DND-41 (cell line): ENCODE results near the gene TTLL9.

ENCODE experiments used
- ATAC-seq: fragments of 200-7000 bp; cut with Tn5 transposase; 3 replicates; pipeline ENCODE4 v1.9.1; 2021; ENCODE audit warnings: low read depth; ENCODE audit not compliant: insufficient read depth
- DNase-seq: peaks from one replicate; pipeline ENCODE4 v3.0.0-alpha.2; 2020
- H2AFZ ChIP-seq: 2 replicates; pipeline ENCODE4 v1.6.0; 2012; ENCODE audit warnings: low read depth, low read length
- H3K27ac ChIP-seq: 2 replicates; pipeline ENCODE4 v1.5.1; 2012; ENCODE audit warnings: low read length, inconsistent platforms
- H3K27me3 ChIP-seq: fragments of 200-600 bp; sonication (generic); 2 replicates; pipeline ENCODE4 v1.6.0; 2012; ENCODE audit warnings: low read length, mild to moderate bottlenecking, inconsistent platforms; ENCODE audit not compliant: insufficient read depth, poor library complexity
- H3K36me3 ChIP-seq: 2 replicates; pipeline ENCODE4 v1.5.1; 2012; ENCODE audit warnings: low read length, inconsistent platforms; ENCODE audit not compliant: insufficient read depth
- H3K4me1 ChIP-seq: 2 replicates; pipeline ENCODE4 v1.5.1; 2012; ENCODE audit warnings: mild to moderate bottlenecking, low read length; ENCODE audit not compliant: insufficient read depth
- H3K4me2 ChIP-seq: 2 replicates; pipeline ENCODE4 v1.6.0; 2012; ENCODE audit warnings: mild to moderate bottlenecking, moderate library complexity, low read length, inconsistent platforms; ENCODE audit not compliant: insufficient read depth
- H3K4me3 ChIP-seq, 2 experiments: fragments of 200-600 bp in 1 of 2; shearing (Covaris generic) in 1 of 2; 2 replicates each; pipeline ENCODE4 v1.5.1; 2012 to 2016; ENCODE audit warnings: inconsistent platforms in 2 of 2, low read length in 2 of 2, mild to moderate bottlenecking in 2 of 2, low read depth in 1 of 2, moderate library complexity in 1 of 2
- H3K79me2 ChIP-seq: 2 replicates; pipeline ENCODE4 v1.6.0; 2012; ENCODE audit warnings: low read length, inconsistent platforms; ENCODE audit not compliant: insufficient read depth
- H3K9ac ChIP-seq: 2 replicates; pipeline ENCODE4 v1.6.0; 2012; ENCODE audit warnings: low read depth, mild to moderate bottlenecking, inconsistent platforms, low read length, moderate library complexity
- H3K9me3 ChIP-seq: 2 replicates; pipeline ENCODE4 v1.5.1; 2012; ENCODE audit warnings: low read length, moderate library complexity, mild to moderate bottlenecking, inconsistent platforms; ENCODE audit not compliant: insufficient read depth, severe bottlenecking
- H4K20me1 ChIP-seq: 2 replicates; pipeline ENCODE4 v1.6.0; 2012; ENCODE audit warnings: low read length; ENCODE audit not compliant: insufficient read depth
- EZH2 ChIP-seq: IDR thresholded peaks from 3 replicates; pipeline ENCODE4 v1.6.1; 2012; ENCODE audit warnings: borderline replicate concordance, low read depth, mild to moderate bottlenecking, moderate library complexity, low read length, inconsistent platforms; ENCODE audit not compliant: severe bottlenecking
- TF ChIP-seq, protein P1 (sequence below): IDR thresholded peaks from 2 replicates; pipeline ENCODE4 v1.5.1; 2012; ENCODE audit warnings: borderline replicate concordance, low read length, moderate library complexity, mild to moderate bottlenecking; ENCODE audit not compliant: poor library complexity, severe bottlenecking; ENCODE audit errors: extremely low read depth

Gene TTLL9

DNA sequence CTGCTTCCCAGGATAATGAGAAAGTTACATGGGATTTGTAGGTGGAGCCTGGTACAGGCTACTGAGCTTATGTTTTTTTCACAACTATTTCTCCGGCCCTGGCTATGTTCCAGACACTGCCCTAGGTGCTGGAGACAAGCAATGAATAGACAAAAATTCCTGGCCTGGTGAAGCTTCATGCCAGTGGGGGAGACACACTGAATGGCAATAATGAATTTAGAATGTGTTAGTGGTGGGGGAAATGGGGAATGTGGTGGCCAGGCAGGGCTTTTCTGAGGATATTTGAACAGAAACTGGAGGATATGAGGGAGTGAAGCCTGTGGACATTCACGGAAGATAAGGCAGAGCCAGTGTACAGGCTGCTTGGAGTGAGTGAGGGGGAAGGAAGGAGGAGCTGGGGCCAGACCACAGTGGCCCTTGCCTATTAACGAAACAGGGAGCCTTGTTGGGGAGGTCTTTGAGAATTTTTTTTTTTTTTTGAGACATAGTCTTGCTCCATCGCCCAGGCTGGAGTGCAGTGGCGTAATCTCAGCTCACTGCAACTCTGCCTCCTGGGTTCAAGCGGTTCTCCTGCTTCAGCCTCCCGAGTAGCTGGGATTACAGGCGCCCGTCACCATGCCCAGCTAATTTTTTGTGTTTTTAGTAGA is 31.7 kb upstream of the TTLL9 start:
- Histone ChIP-seq H3K36me3 (no peaks in the 10 kb centered on the region), H3K9me3 (no peaks in the 10 kb centered on the region), H3K79me2 (no peaks in the 10 kb centered on the region), H3K4me1 (peaks cover 6% of the 10 kb centered on the region; the same call in 1 of the 2 replicates), H3K4me2 (no peak overlapping the region), H3K27ac (no peak overlapping the region), H3K9ac (no peak overlapping the region), H3K4me3 (no peak overlapping the region), H3K27me3 (no peaks in the 10 kb centered on the region), H2AFZ (no peak overlapping the region), H4K20me1 (peaks cover 9% of the 10 kb centered on the region; the same call in 1 of the 2 replicates)
- TF ChIP-seq, protein P1, sequence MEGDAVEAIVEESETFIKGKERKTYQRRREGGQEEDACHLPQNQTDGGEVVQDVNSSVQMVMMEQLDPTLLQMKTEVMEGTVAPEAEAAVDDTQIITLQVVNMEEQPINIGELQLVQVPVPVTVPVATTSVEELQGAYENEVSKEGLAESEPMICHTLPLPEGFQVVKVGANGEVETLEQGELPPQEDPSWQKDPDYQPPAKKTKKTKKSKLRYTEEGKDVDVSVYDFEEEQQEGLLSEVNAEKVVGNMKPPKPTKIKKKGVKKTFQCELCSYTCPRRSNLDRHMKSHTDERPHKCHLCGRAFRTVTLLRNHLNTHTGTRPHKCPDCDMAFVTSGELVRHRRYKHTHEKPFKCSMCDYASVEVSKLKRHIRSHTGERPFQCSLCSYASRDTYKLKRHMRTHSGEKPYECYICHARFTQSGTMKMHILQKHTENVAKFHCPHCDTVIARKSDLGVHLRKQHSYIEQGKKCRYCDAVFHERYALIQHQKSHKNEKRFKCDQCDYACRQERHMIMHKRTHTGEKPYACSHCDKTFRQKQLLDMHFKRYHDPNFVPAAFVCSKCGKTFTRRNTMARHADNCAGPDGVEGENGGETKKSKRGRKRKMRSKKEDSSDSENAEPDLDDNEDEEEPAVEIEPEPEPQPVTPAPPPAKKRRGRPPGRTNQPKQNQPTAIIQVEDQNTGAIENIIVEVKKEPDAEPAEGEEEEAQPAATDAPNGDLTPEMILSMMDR = no peak
- no peak for TF ChIP-seq EZH2
- no peak for ATAC-seq
- no peak for DNase-seq

GRCh38 chr20:31839782-31840487 is 30.5 kb upstream of the TTLL9 start:
- Histone ChIP-seq H3K36me3 (no peaks in the 10 kb centered on the region), H3K27ac (no peak overlapping the region), H3K4me1 (peaks cover 6% of the 10 kb centered on the region; the same call in 1 of the 2 replicates), H3K9me3 (no peaks in the 10 kb centered on the region), H3K4me2 (no peak overlapping the region), H3K27me3 (no peaks in the 10 kb centered on the region), H3K79me2 (no peaks in the 10 kb centered on the region), H4K20me1 (peaks cover 9% of the 10 kb centered on the region; the same call in 1 of the 2 replicates), H3K9ac (no peak overlapping the region), H2AFZ (no peak overlapping the region), H3K4me3 (no peak overlapping the region)
- ATAC-seq (no peak), DNase-seq (no peak)
- TF ChIP-seq EZH2 = no peak
- TF ChIP-seq, protein P1 = no peak

- no peaks in the 10 kb centered on the region for H3K36me3 ChIP-seq
Measured at GRCh38 chr20:31840906-31841816, 29.3 kb upstream of the TTLL9 start.

More at GRCh38 chr20:31840906-31841816, 29.3 kb upstream of the TTLL9 start:
- Histone ChIP-seq H3K9me3 (no peaks in the 10 kb centered on the region), H3K4me3 (no peak overlapping the region), H3K4me1 (peaks cover 2% of the 10 kb centered on the region; the same call in 1 of the 2 replicates), H3K79me2 (no peaks in the 10 kb centered on the region), H3K9ac (no peak overlapping the region), H4K20me1 (peaks cover 7% of the 10 kb centered on the region), H3K27ac (no peak overlapping the region), H3K4me2 (no peak overlapping the region), H3K27me3 (no peaks in the 10 kb centered on the region), H2AFZ (no peak overlapping the region)
- TF ChIP-seq, protein P1 = no peak
- no peak for TF ChIP-seq EZH2
- DNase-seq (no peak), ATAC-seq (no peak)
